Esophagus muscularis mucosa (tissue), 4 donors: ENCODE data around the gene KLC1.

Source experiments
- EP300 ChIP-seq: sonication (generic); formaldehyde crosslinking; IDR thresholded peaks from one replicate; pipeline ENCODE4 v1.6.1; 2017; ENCODE audit warnings: antibody characterized with exemption
- POLR2A ChIP-seq: fragments of 450-650 bp; IDR thresholded peaks from one replicate; pipeline ENCODE4 v1.6.1; 2017; ENCODE audit warnings: antibody characterized with exemption, moderate library complexity, mild to moderate bottlenecking, low read depth
- POLR2AphosphoS5 ChIP-seq, 2 donors: sonication (generic); formaldehyde crosslinking; IDR thresholded peaks; one replicate each; pipeline ENCODE4 v1.6.1; 2017; ENCODE audit warnings: antibody characterized with exemption in 2 of 2
- TF ChIP-seq, protein P1 (sequence below), 3 experiments: fragments of 200-600 bp in 2 of 3; fragments of 450-650 bp in 1 of 3; sonication (generic) in 2 of 3; IDR thresholded peaks; one replicate each; pipeline ENCODE4 v1.5.1; 2017 to 2019; ENCODE audit warnings: antibody characterized with exemption in 3 of 3, mild to moderate bottlenecking in 2 of 3, moderate library complexity in 1 of 3

DNA sequence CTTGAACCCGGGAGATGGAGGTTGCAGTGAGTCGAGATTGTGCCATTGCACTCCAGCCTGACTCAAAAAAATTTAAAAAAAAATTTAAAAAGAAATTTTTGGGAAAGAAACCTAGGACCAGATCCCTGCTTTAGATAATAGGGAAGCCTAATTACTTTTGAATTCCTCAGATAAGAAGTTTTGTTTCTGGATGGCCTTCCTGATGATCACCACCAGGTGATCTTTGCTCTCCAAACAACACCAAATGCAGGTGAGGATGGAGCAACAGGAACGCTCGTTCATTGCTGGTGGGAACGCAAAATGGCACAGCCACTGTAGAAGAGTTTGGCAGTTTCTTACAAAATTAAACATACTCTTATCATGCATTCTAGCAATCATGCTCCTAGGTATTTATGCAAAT, 28.5 kb upstream of the KLC1 start:
- TF ChIP-seq, protein P1, sequence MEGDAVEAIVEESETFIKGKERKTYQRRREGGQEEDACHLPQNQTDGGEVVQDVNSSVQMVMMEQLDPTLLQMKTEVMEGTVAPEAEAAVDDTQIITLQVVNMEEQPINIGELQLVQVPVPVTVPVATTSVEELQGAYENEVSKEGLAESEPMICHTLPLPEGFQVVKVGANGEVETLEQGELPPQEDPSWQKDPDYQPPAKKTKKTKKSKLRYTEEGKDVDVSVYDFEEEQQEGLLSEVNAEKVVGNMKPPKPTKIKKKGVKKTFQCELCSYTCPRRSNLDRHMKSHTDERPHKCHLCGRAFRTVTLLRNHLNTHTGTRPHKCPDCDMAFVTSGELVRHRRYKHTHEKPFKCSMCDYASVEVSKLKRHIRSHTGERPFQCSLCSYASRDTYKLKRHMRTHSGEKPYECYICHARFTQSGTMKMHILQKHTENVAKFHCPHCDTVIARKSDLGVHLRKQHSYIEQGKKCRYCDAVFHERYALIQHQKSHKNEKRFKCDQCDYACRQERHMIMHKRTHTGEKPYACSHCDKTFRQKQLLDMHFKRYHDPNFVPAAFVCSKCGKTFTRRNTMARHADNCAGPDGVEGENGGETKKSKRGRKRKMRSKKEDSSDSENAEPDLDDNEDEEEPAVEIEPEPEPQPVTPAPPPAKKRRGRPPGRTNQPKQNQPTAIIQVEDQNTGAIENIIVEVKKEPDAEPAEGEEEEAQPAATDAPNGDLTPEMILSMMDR (IDR thresholded peaks at IDR 0.05), result no peak
- TF ChIP-seq EP300, result no peak
- no peak for TF ChIP-seq POLR2AphosphoS5 (IDR thresholded peaks at IDR 0.05)
- no peak for TF ChIP-seq POLR2A
